HFFc6 (cell line): ENCODE measurements around the gene FMNL2. TPM values are rescaled to one million over a fixed set of nuclear protein-coding genes. Genes with fewer than 3 reads are reported as not detected.

Experiments
- DNase-seq: peaks from one replicate; pipeline ENCODE4 v3.0.0-alpha.2; 2018
- H3K27ac Mint-ChIP-seq: 2 replicates; pipeline ENCODE4 v1.8.0; 2020; ENCODE audit warnings: mild to moderate bottlenecking, mixed read lengths
- H3K27me3 Mint-ChIP-seq: 2 replicates; pipeline ENCODE4 v1.8.0; 2021; ENCODE audit warnings: mild to moderate bottlenecking, moderate library complexity, mixed read lengths; ENCODE audit not compliant: insufficient read depth
- H3K36me3 Mint-ChIP-seq: 2 replicates; pipeline ENCODE4 v1.8.0; 2021; ENCODE audit warnings: low read depth, mixed read lengths
- H3K4me1 Mint-ChIP-seq: 2 replicates; pipeline ENCODE4 v1.8.0; 2020; ENCODE audit warnings: low read depth, mixed read lengths
- H3K4me3 Mint-ChIP-seq: 2 replicates; pipeline ENCODE4 v1.8.0; 2020; ENCODE audit warnings: mild to moderate bottlenecking, moderate library complexity, mixed read lengths
- H3K9me3 Mint-ChIP-seq: 2 replicates; pipeline ENCODE4 v1.8.0; 2020; ENCODE audit warnings: mild to moderate bottlenecking, mixed read lengths
- CTCF ChIP-seq: fragments of 200-600 bp; sonication (generic); IDR thresholded peaks from 2 replicates; pipeline ENCODE4 v1.5.0; 2021; ENCODE audit warnings: antibody characterized with exemption, mild to moderate bottlenecking
- total RNA-seq, 6 experiments: library from RNA; stranded (reverse); fragmentation: NEBNext Ultra II Directional; extraction: Animal tissue kit (Norgen Biotek cat#: 25700); gene quantifications; 2 replicates in 1 of 6; 3 replicates in 5 of 6; pipeline ENCODE4 v1.2.3, GENCODE V29; 2021

The FMNL2 gene
- total RNA-seq, 6 experiments from 2014 or later, result 13.7 to 20.9 (median 16.0) TPM

- peaks cover 31% of the 10 kb centered on the region for H3K4me1 Mint-ChIP-seq
- peak overlapping the region; percentile 2; the same call in 1 of the 2 replicates for H3K27ac Mint-ChIP-seq
- H3K4me3 Mint-ChIP-seq, result no peak overlapping the region
- no peaks in the 10 kb centered on the region for H3K27me3 Mint-ChIP-seq
- DNase-seq, result peak; percentile 22
- no peaks in the 10 kb centered on the region for H3K36me3 Mint-ChIP-seq
- H3K9me3 Mint-ChIP-seq, result no peaks in the 10 kb centered on the region
- TF ChIP-seq CTCF, result no peak
Measured at GRCh38 chr2:152611458-152612231, 276.7 kb downstream of the FMNL2 start.

- Mint-ChIP-seq H3K4me1 (peaks cover 29% of the 10 kb centered on the region), H3K36me3 (no peaks in the 10 kb centered on the region), H3K27ac (no peak overlapping the region), H3K4me3 (no peak overlapping the region), H3K9me3 (no peaks in the 10 kb centered on the region), H3K27me3 (no peaks in the 10 kb centered on the region)
- DNase-seq, result no peak
- TF ChIP-seq CTCF, result no peak
Measured at GRCh38 chr2:152613235-152613634, 278.3 kb downstream of the FMNL2 start.

- no peaks in the 10 kb centered on the region for H3K27me3 Mint-ChIP-seq
- no peaks in the 10 kb centered on the region; the same call in 1 of the 2 replicates for H3K36me3 Mint-ChIP-seq
- peaks cover 29% of the 10 kb centered on the region for H3K4me1 Mint-ChIP-seq
- H3K9me3 Mint-ChIP-seq, result no peaks in the 10 kb centered on the region
- no peak for DNase-seq
- H3K27ac Mint-ChIP-seq, result no peak overlapping the region
- no peak for TF ChIP-seq CTCF
- no peak overlapping the region for H3K4me3 Mint-ChIP-seq
Measured at GRCh38 chr2:152615177-152615576, 280.2 kb downstream of the FMNL2 start.

- Mint-ChIP-seq H3K27me3 (no peaks in the 10 kb centered on the region), H3K27ac (no peak overlapping the region), H3K9me3 (no peaks in the 10 kb centered on the region), H3K4me1 (peaks cover 20% of the 10 kb centered on the region), H3K4me3 (no peak overlapping the region), H3K36me3 (peaks cover 13% of the 10 kb centered on the region)
- DNase-seq, result no peak
- no peak for TF ChIP-seq CTCF
Measured at GRCh38 chr2:152617456-152618192, 282.6 kb downstream of the FMNL2 start.

- Mint-ChIP-seq H3K36me3 (peaks cover 13% of the 10 kb centered on the region), H3K4me1 (peaks cover 14% of the 10 kb centered on the region), H3K27ac (no peak overlapping the region), H3K27me3 (no peaks in the 10 kb centered on the region), H3K9me3 (no peaks in the 10 kb centered on the region), H3K4me3 (no peak overlapping the region)
- TF ChIP-seq CTCF, result no peak
- no peak for DNase-seq
Measured at GRCh38 chr2:152618193-152618564, 283.2 kb downstream of the FMNL2 start.
